Tibial nerve (tissue), 4 donors: Measurements from ENCODE around the gene AHCTF1.
A peak's percentile ranks its signal among the peaks of the same experiment; 100 is the strongest.

Source experiments
- CTCF ChIP-seq, 5 experiments: fragments of 200-600 bp in 3 of 5; fragments of 450-650 bp in 2 of 5; sonication (generic) in 3 of 5; IDR thresholded peaks; one replicate each; pipeline ENCODE4 v1.5.1; 2016 to 2019; ENCODE audit warnings: antibody characterized with exemption in 5 of 5, mild to moderate bottlenecking in 3 of 5, moderate library complexity in 2 of 5
- EP300 ChIP-seq, 2 donors: sonication (generic); formaldehyde crosslinking; IDR thresholded peaks; one replicate each; pipeline ENCODE4 v1.6.1; 2017; ENCODE audit warnings: antibody characterized with exemption in 2 of 2, mild to moderate bottlenecking in 1 of 2
- POLR2A ChIP-seq, 2 donors: fragments of 450-650 bp; IDR thresholded peaks; one replicate each; pipeline ENCODE4 v1.6.1; 2017; ENCODE audit warnings: antibody characterized with exemption in 2 of 2, mild to moderate bottlenecking in 2 of 2, moderate library complexity in 2 of 2

DNA sequence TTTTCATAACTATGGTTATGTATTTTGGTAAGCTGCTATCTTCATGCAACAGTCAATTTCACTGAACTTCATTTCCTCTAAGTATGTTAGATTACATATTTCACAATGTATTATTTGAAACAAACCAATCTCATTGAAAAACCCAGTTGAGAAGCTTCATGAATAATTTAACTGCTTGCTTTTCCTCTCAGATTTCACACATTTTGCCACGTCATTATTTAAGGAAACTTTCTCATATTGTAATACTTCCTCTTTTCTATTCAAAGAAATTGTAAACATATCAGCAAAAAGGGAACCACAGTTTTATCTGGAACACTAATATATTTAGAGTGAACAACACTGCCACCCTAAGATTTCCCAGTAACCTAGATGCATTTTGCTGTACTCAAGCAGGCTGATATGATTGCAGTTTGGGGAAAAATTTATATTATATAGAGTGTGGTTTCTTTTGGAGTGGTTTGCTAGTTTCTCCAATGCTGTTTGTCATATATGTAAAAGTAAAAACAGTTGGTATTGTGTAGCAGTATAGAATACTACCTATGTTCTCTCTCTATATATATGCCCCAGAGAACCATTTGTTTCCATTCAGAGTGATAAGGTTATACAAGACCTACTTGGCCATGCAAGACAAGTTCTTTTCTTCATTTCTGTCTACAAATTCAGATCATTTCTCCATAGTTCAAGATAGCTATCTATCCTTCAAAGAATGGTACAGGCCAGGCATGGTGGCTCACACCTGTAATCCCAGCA, 28.4 kb upstream of the AHCTF1 start:
- TF ChIP-seq CTCF (IDR thresholded peaks at IDR 0.05): peak in 2 of 5 experiments; percentile 14 to 24
- no peak for TF ChIP-seq POLR2A (IDR thresholded peaks at IDR 0.05)
- TF ChIP-seq EP300 (IDR thresholded peaks at IDR 0.05): peak; percentile 33 to 53
